ENCODE measurements around the gene TRPM1. TPM values are rescaled to one million over a fixed set of nuclear protein-coding genes. Genes with fewer than 3 reads are reported as not detected.

Gene TRPM1
- total RNA-seq, 2 donors from 2014 or later: not detected

GRCh38 chr15:30962079-30962478 is 139.4 kb downstream of the TRPM1 start:
- Histone ChIP-seq H3K4me1 (no peaks in the 10 kb centered on the region), H3K9me3 (no peaks in the 10 kb centered on the region), H3K27me3 (no peaks in the 10 kb centered on the region), H3K36me3 (peaks cover 26% of the 10 kb centered on the region), H3K4me3 (no peak overlapping the region), H3K27ac (no peak overlapping the region), H3K9ac (ENCODE audit: low read depth in 2 of 2, low read length in 2 of 2) (no peak overlapping the region)
- no peak for DNase-seq
- intact Hi-C loops (cut with DNase I): no loop called here
- TF ChIP-seq CTCF (IDR thresholded peaks at IDR 0.05): no peak

GRCh38 chr15:30958219-30958618 is 143.3 kb downstream of the TRPM1 start:
- no peak overlapping the region for H3K9ac ChIP-seq (ENCODE audit: low read depth in 2 of 2, low read length in 2 of 2)
- H3K9me3 ChIP-seq: no peaks in the 10 kb centered on the region
- H3K4me3 ChIP-seq: no peak overlapping the region
- H3K27ac ChIP-seq: no peak overlapping the region
- DNase-seq: no peak
- intact Hi-C loops (cut with DNase I): no loop called here
- no peaks in the 10 kb centered on the region for H3K4me1 ChIP-seq
- no peaks in the 10 kb centered on the region for H3K27me3 ChIP-seq
- peaks cover 17% of the 10 kb centered on the region for H3K36me3 ChIP-seq
- TF ChIP-seq CTCF (IDR thresholded peaks at IDR 0.05): no peak

GRCh38 chr15:30956216-30957124 is 145.1 kb downstream of the TRPM1 start:
- no peaks in the 10 kb centered on the region for H3K4me1 ChIP-seq
- DNase-seq: no peak
- no peak overlapping the region for H3K9ac ChIP-seq (ENCODE audit: low read depth in 2 of 2, low read length in 2 of 2)
- no peaks in the 10 kb centered on the region for H3K27me3 ChIP-seq
- intact Hi-C loops (cut with DNase I): no loop called here
- no peak for TF ChIP-seq CTCF (IDR thresholded peaks at IDR 0.05)
- H3K27ac ChIP-seq: no peak overlapping the region
- H3K36me3 ChIP-seq: peaks cover 19% of the 10 kb centered on the region
- H3K4me3 ChIP-seq: no peak overlapping the region
- H3K9me3 ChIP-seq: no peaks in the 10 kb centered on the region

GRCh38 chr15:30954674-30955073 is 146.9 kb downstream of the TRPM1 start:
- no peak overlapping the region for H3K27ac ChIP-seq
- H3K9ac ChIP-seq (ENCODE audit: low read depth in 2 of 2, low read length in 2 of 2): no peak overlapping the region
- intact Hi-C loops (cut with DNase I): no loop called here
- H3K4me3 ChIP-seq: no peak overlapping the region
- TF ChIP-seq CTCF (IDR thresholded peaks at IDR 0.05): no peak
- no peaks in the 10 kb centered on the region for H3K27me3 ChIP-seq
- no peaks in the 10 kb centered on the region for H3K4me1 ChIP-seq
- H3K36me3 ChIP-seq: peaks cover 16% of the 10 kb centered on the region
- no peak for DNase-seq
- H3K9me3 ChIP-seq: no peaks in the 10 kb centered on the region

- TF ChIP-seq CTCF (IDR thresholded peaks at IDR 0.05): no peak
- Histone ChIP-seq H3K9me3 (no peaks in the 10 kb centered on the region), H3K4me3 (no peak overlapping the region), H3K36me3 (peaks cover 8% of the 10 kb centered on the region), H3K4me1 (no peaks in the 10 kb centered on the region), H3K27ac (no peak overlapping the region), H3K27me3 (no peaks in the 10 kb centered on the region), H3K9ac (ENCODE audit: low read depth in 2 of 2, low read length in 2 of 2) (no peak overlapping the region)
- intact Hi-C loops (cut with DNase I): no loop called here
- no peak for DNase-seq
Measured at GRCh38 chr15:30953731-30954378, 147.7 kb downstream of the TRPM1 start.
